Neural progenitor cell (in vitro differentiated cells): ENCODE data around the gene MORN5. TPM values are rescaled to one million over a fixed set of nuclear protein-coding genes. Genes with fewer than 3 reads are reported as not detected.
A peak's percentile ranks its signal among the peaks of the same experiment; 100 is the strongest.

Experiments used
- DNase-seq: peaks from one replicate; pipeline ENCODE4 v3.0.0-alpha.2; 2016; ENCODE audit warnings: low spot score
- H2AFZ ChIP-seq: fragments of 200-600 bp; sonication (generic); replicated peaks from 2 replicates; pipeline ENCODE4 v1.6.1; 2016; ENCODE audit warnings: antibody characterized with exemption
- H3F3A ChIP-seq: fragments of 200-600 bp; sonication (generic); 2 replicates; pipeline ENCODE4 v1.6.1; 2016; ENCODE audit warnings: antibody characterized with exemption, low read depth
- H3K27ac ChIP-seq: fragments of 200-600 bp; sonication (generic); 2 replicates; pipeline ENCODE4 v1.5.1; 2016; ENCODE audit warnings: mild to moderate bottlenecking
- H3K27me3 ChIP-seq: fragments of 200-600 bp; sonication (generic); 2 replicates; pipeline ENCODE4 v1.6.1; 2016; ENCODE audit warnings: mild to moderate bottlenecking, moderate library complexity
- H3K36me3 ChIP-seq: fragments of 200-600 bp; sonication (generic); 2 replicates; pipeline ENCODE4 v1.5.1; 2016
- H3K4me1 ChIP-seq: fragments of 200-600 bp; sonication (generic); 2 replicates; pipeline ENCODE4 v1.6.1; 2016; ENCODE audit warnings: mixed run types
- H3K4me2 ChIP-seq: fragments of 200-600 bp; sonication (generic); 2 replicates; pipeline ENCODE4 v1.6.1; 2016
- H3K4me3 ChIP-seq: fragments of 200-600 bp; sonication (generic); 2 replicates; pipeline ENCODE4 v1.5.1; 2016
- H3K79me2 ChIP-seq: fragments of 200-600 bp; sonication (generic); 2 replicates; pipeline ENCODE4 v1.6.1; 2016; ENCODE audit warnings: low read depth
- H3K9ac ChIP-seq: fragments of 200-600 bp; sonication (generic); 2 replicates; pipeline ENCODE4 v1.6.1; 2016
- H3K9me3 ChIP-seq: fragments of 200-600 bp; sonication (generic); 2 replicates; pipeline ENCODE4 v1.5.1; 2016; ENCODE audit warnings: low read depth
- H4K20me1 ChIP-seq: fragments of 200-600 bp; sonication (generic); 2 replicates; pipeline ENCODE4 v1.6.1; 2016; ENCODE audit warnings: low read depth
- H3K27ac Mint-ChIP-seq: 3 replicates; pipeline ENCODE4 v1.8.0; 2021; ENCODE audit warnings: mixed read lengths
- H3K27me3 Mint-ChIP-seq: 2 replicates; pipeline ENCODE4 v1.8.0; 2022; ENCODE audit warnings: low read depth, mild to moderate bottlenecking, inconsistent platforms, moderate library complexity, mixed read lengths; ENCODE audit not compliant: insufficient read depth
- H3K36me3 Mint-ChIP-seq: 3 replicates; pipeline ENCODE4 v1.8.0; 2021; ENCODE audit warnings: mixed read lengths
- H3K4me1 Mint-ChIP-seq: 3 replicates; pipeline ENCODE4 v1.8.0; 2021; ENCODE audit warnings: mixed read lengths
- H3K4me3 Mint-ChIP-seq: 3 replicates; pipeline ENCODE4 v1.8.0; 2021; ENCODE audit warnings: mild to moderate bottlenecking, moderate library complexity, mixed read lengths
- H3K9me3 Mint-ChIP-seq: 3 replicates; pipeline ENCODE4 v1.8.0; 2020; ENCODE audit warnings: mixed read lengths
- CTCF ChIP-seq: fragments of 200-600 bp; sonication (generic); IDR thresholded peaks from 2 replicates; pipeline ENCODE4 v1.5.1; 2017; ENCODE audit warnings: antibody characterized with exemption, mild to moderate bottlenecking
- EZH2 ChIP-seq: fragments of 200-600 bp; sonication (generic); IDR thresholded peaks from 2 replicates; pipeline ENCODE4 v1.6.1; 2017; ENCODE audit warnings: antibody characterized with exemption, mild to moderate bottlenecking, moderate library complexity
- EZH2phosphoT487 ChIP-seq: fragments of 200-600 bp; sonication (generic); IDR thresholded peaks from 2 replicates; pipeline ENCODE4 v1.6.1; 2017; ENCODE audit warnings: antibody characterized with exemption
- total RNA-seq: library from RNA; depleted of rRNA; stranded (reverse); fragments of >200 nt; gene quantifications from 2 replicates; pipeline ENCODE4 v1.2.3, GENCODE V29; 2015; ENCODE audit warnings: low replicate concordance

MORN5 gene
- total RNA-seq, 1 donor from 2014 or later = 3.7 TPM

- Mint-ChIP-seq H3K36me3 (no peaks in the 10 kb centered on the region), H3K4me1 (peaks cover 6% of the 10 kb centered on the region), H3K27ac (no peak overlapping the region), H3K4me3 (no peak overlapping the region), H3K27me3 (peaks cover 3% of the 10 kb centered on the region), H3K9me3 (no peaks in the 10 kb centered on the region)
- H3K9ac ChIP-seq = no peak overlapping the region
- H3F3A ChIP-seq = no peaks in the 10 kb centered on the region
- no peaks in the 10 kb centered on the region for H3K36me3 ChIP-seq
- H3K4me2 ChIP-seq = no peak overlapping the region
- H3K79me2 ChIP-seq = no peaks in the 10 kb centered on the region
- H3K4me3 ChIP-seq = no peak overlapping the region
- no peak overlapping the region for H3K27ac ChIP-seq
- no peak overlapping the region for H2AFZ ChIP-seq
- H3K9me3 ChIP-seq = no peaks in the 10 kb centered on the region
- TF ChIP-seq EZH2phosphoT487 (no peak), EZH2 (no peak), CTCF (peak; percentile 20)
- H3K27me3 ChIP-seq = no peaks in the 10 kb centered on the region
- no peaks in the 10 kb centered on the region for H3K4me1 ChIP-seq
- DNase-seq = peak; percentile 21
- H4K20me1 ChIP-seq = no peaks in the 10 kb centered on the region
Measured at GRCh38 chr9:122186301-122186700, 26.6 kb downstream of the MORN5 start.

GRCh38 chr9:122186777-122187470, 27.2 kb downstream of the MORN5 start:
- Histone ChIP-seq H3F3A (no peaks in the 10 kb centered on the region), H3K4me3 (no peak overlapping the region), H3K9me3 (no peaks in the 10 kb centered on the region), H3K4me1 (no peaks in the 10 kb centered on the region), H3K4me2 (no peak overlapping the region), H4K20me1 (no peaks in the 10 kb centered on the region), H3K27me3 (no peaks in the 10 kb centered on the region), H3K27ac (no peak overlapping the region), H3K9ac (no peak overlapping the region), H2AFZ (no peak overlapping the region), H3K36me3 (no peaks in the 10 kb centered on the region), H3K79me2 (no peaks in the 10 kb centered on the region)
- Mint-ChIP-seq H3K4me1 (peaks cover 10% of the 10 kb centered on the region), H3K4me3 (no peak overlapping the region), H3K36me3 (no peaks in the 10 kb centered on the region), H3K27ac (no peak overlapping the region), H3K27me3 (peaks cover 3% of the 10 kb centered on the region), H3K9me3 (no peaks in the 10 kb centered on the region)
- DNase-seq = no peak
- TF ChIP-seq EZH2phosphoT487 (no peak), CTCF (no peak), EZH2 (no peak)

- Histone ChIP-seq H3K4me2 (no peak overlapping the region), H3K27ac (no peak overlapping the region), H3F3A (no peaks in the 10 kb centered on the region), H3K9ac (no peak overlapping the region), H3K36me3 (no peaks in the 10 kb centered on the region), H3K27me3 (no peaks in the 10 kb centered on the region), H3K9me3 (no peaks in the 10 kb centered on the region), H3K4me1 (no peaks in the 10 kb centered on the region), H3K4me3 (no peak overlapping the region), H2AFZ (no peak overlapping the region), H4K20me1 (no peaks in the 10 kb centered on the region), H3K79me2 (no peaks in the 10 kb centered on the region)
- H3K4me1 Mint-ChIP-seq = peaks cover 10% of the 10 kb centered on the region
- TF ChIP-seq EZH2phosphoT487 = no peak
- TF ChIP-seq EZH2 = no peak
- TF ChIP-seq CTCF = no peak
- peaks cover 6% of the 10 kb centered on the region for H3K27me3 Mint-ChIP-seq
- no peak overlapping the region for H3K4me3 Mint-ChIP-seq
- H3K36me3 Mint-ChIP-seq = no peaks in the 10 kb centered on the region
- no peak for DNase-seq
- H3K27ac Mint-ChIP-seq = no peak overlapping the region
- no peaks in the 10 kb centered on the region for H3K9me3 Mint-ChIP-seq
Measured at GRCh38 chr9:122188369-122188768, 28.7 kb downstream of the MORN5 start.
